Measurements from ENCODE around the gene MRGPRE.

Gene MRGPRE

DNA sequence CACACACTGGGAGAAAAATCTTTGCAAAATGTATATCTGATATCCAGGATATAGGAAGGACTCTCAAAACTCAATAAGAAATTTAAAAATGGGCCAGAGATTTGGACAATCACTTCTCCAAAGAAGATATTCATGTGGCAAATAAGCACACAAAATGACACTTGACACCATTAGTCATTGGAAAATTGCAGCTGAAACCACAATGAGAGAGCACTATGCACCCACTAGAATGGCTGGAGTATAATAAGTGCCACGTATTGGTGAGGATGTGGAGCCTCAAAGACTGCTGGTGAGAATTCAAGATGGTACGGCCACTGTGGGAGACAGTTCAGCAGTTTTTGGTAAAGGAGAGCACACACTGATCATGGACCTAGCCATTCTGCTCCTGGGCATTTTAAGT is 54.3 kb downstream of the MRGPRE start:
- DNase-seq = no peak

All from activated CD4-positive, alpha-beta T cell treated with anti-CD3 and anti-CD28 coated beads, Interleukin-2, amount 50 U/mL, for 1 hour (primary cell).